IMR-90 (cell line): Measurements from ENCODE around the gene ACVRL1. TPM values are rescaled to one million over a fixed set of nuclear protein-coding genes. Genes with fewer than 3 reads are reported as not detected.

ENCODE experiments used
- ATAC-seq: fragments of 200-7000 bp; cut with Tn5 transposase; 2 replicates; pipeline ENCODE4 v1.9.1; 2020; ENCODE audit warnings: low read depth, mild to moderate bottlenecking, moderate library complexity
- BruUV-seq: library from RNA; stranded (reverse); fragments of 400-500 nt; replicated peaks from 2 replicates; lab custom pipeline; 2021; lab: Mats Ljungman, UMichigan
- CTCF ChIA-PET: fragments of 300-600 bp; formaldehyde crosslinking; extraction: SDS; loops from one replicate; lab custom pipeline; 2021; ENCODE audit warnings: antibody characterized with exemption; lab: Yijun Ruan, JAX
- POLR2A ChIA-PET: fragments of 300-600 bp; sonication (Branson Sonifier 250); formaldehyde crosslinking; loops from one replicate; lab custom pipeline; 2022; ENCODE audit warnings: antibody characterized with exemption; ENCODE audit not compliant: unreplicated experiment; lab: Charles Lee
- DNase-seq: peaks from one replicate; pipeline ENCODE4 v3.0.0; 2013
- H2AFZ ChIP-seq: replicated peaks from 2 replicates; pipeline ENCODE3; 2013; ENCODE audit warnings: low read length, mild to moderate bottlenecking; ENCODE audit not compliant: poor library complexity
- H2AK5ac ChIP-seq: 2 replicates; pipeline ENCODE4 v1.6.1; 2013; ENCODE audit warnings: low read depth, low read length, inconsistent platforms
- H2AK9ac ChIP-seq: replicated peaks from 2 replicates; pipeline ENCODE3; 2013; ENCODE audit warnings: mild to moderate bottlenecking, low read depth, low read length, moderate library complexity; ENCODE audit not compliant: poor library complexity
- H2BK120ac ChIP-seq: 2 replicates; pipeline ENCODE4 v1.6.1; 2013; ENCODE audit warnings: low read depth, low read length, inconsistent platforms
- H2BK15ac ChIP-seq: 3 replicates; pipeline ENCODE4 v1.6.1; 2013; ENCODE audit warnings: low read depth, low read length, inconsistent platforms
- H2BK20ac ChIP-seq: 2 replicates; pipeline ENCODE4 v1.6.1; 2013; ENCODE audit warnings: low read depth, mild to moderate bottlenecking, inconsistent platforms, low read length, moderate library complexity
- H2BK5ac ChIP-seq: 2 replicates; pipeline ENCODE4 v1.6.1; 2013; ENCODE audit warnings: mild to moderate bottlenecking, low read depth, low read length, inconsistent platforms; ENCODE audit not compliant: poor library complexity, severe bottlenecking
- H3K14ac ChIP-seq: replicated peaks from 2 replicates; pipeline ENCODE4 v1.6.1; 2013; ENCODE audit warnings: low read depth, low read length, inconsistent platforms
- H3K18ac ChIP-seq: 2 replicates; pipeline ENCODE4 v1.6.1; 2013; ENCODE audit warnings: low read depth, low read length, control low read depth
- H3K23ac ChIP-seq: 2 replicates; pipeline ENCODE4 v1.6.1; 2013; ENCODE audit warnings: low read depth, low read length, inconsistent platforms
- H3K27ac ChIP-seq: 2 replicates; pipeline ENCODE4 v1.5.1; 2013; ENCODE audit warnings: mild to moderate bottlenecking, control low read depth, low read length; ENCODE audit not compliant: insufficient read depth
- H3K27me3 ChIP-seq: 2 replicates; pipeline ENCODE4 v1.6.1; 2013; ENCODE audit warnings: low read length; ENCODE audit not compliant: control insufficient read depth, insufficient read depth
- H3K36me3 ChIP-seq: 2 replicates; pipeline ENCODE4 v1.6.1; 2013; ENCODE audit warnings: low read length, mixed read lengths; ENCODE audit not compliant: control insufficient read depth, insufficient read depth
- H3K4ac ChIP-seq: 2 replicates; pipeline ENCODE4 v1.6.1; 2013; ENCODE audit warnings: low read depth, low read length, inconsistent platforms
- H3K4me1 ChIP-seq: 2 replicates; pipeline ENCODE4 v1.6.1; 2013; ENCODE audit warnings: low read length, mixed read lengths; ENCODE audit not compliant: control insufficient read depth, insufficient read depth
- H3K4me2 ChIP-seq: 2 replicates; pipeline ENCODE4 v1.6.1; 2013; ENCODE audit warnings: low read depth, mild to moderate bottlenecking, control low read depth, low read length, moderate library complexity
- H3K4me3 ChIP-seq: 2 replicates; pipeline ENCODE4 v1.5.1; 2013; ENCODE audit warnings: low read depth, mild to moderate bottlenecking, control low read depth, low read length, moderate library complexity; ENCODE audit not compliant: insufficient read depth
- H3K56ac ChIP-seq: 2 replicates; pipeline ENCODE4 v1.6.1; 2013; ENCODE audit warnings: low read length, inconsistent platforms; ENCODE audit not compliant: insufficient read depth; ENCODE audit errors: extremely low read depth
- H3K79me1 ChIP-seq, 2 experiments: 2 replicates each; pipeline ENCODE4 v1.6.1; 2013; ENCODE audit warnings: low read length in 2 of 2, inconsistent platforms in 1 of 2, low read depth in 1 of 2
- H3K9ac ChIP-seq: 2 replicates; pipeline ENCODE4 v1.6.1; 2013; ENCODE audit warnings: low read depth, low read length, control low read depth
- H3K9me1 ChIP-seq: 2 replicates; pipeline ENCODE4 v1.6.1; 2013; ENCODE audit warnings: low read length, inconsistent platforms; ENCODE audit not compliant: insufficient read depth
- H3K9me3 ChIP-seq: 2 replicates; pipeline ENCODE4 v1.6.1; 2013; ENCODE audit warnings: low read length; ENCODE audit not compliant: control insufficient read depth, insufficient read depth
- H4K20me1 ChIP-seq: 2 replicates; pipeline ENCODE4 v1.6.1; 2013; ENCODE audit warnings: low read length, inconsistent platforms; ENCODE audit not compliant: insufficient read depth
- H4K5ac ChIP-seq: 2 replicates; pipeline ENCODE4 v1.6.1; 2013; ENCODE audit warnings: mild to moderate bottlenecking, low read depth, low read length, control low read depth
- H4K8ac ChIP-seq, 2 experiments: 2 replicates each; pipeline ENCODE4 v1.6.1; 2013; ENCODE audit warnings: low read depth in 2 of 2, low read length in 2 of 2, control low read depth in 1 of 2, inconsistent platforms in 1 of 2
- H4K91ac ChIP-seq: 2 replicates; pipeline ENCODE4 v1.6.1; 2013; ENCODE audit warnings: low read depth, low read length, inconsistent platforms; ENCODE audit not compliant: insufficient read depth
- CHD1 ChIP-seq: IDR thresholded peaks from 2 replicates; pipeline ENCODE4 v1.6.1; 2012; ENCODE audit warnings: low read depth, low read length, improper control_type of control experiment
- CTCF ChIP-seq: conservative IDR thresholded peaks from 2 replicates; pipeline ENCODE4 v1.5.1; 2012; ENCODE audit warnings: mild to moderate bottlenecking, low read depth, low read length, improper control_type of control experiment
- FOS ChIP-seq: fragments of 150-350 bp; IDR thresholded peaks from 2 replicates; pipeline ENCODE4 v1.6.1; 2016; ENCODE audit warnings: low read depth, low read length
- MAZ ChIP-seq: IDR thresholded peaks from 2 replicates; pipeline ENCODE4 v1.6.1; 2012; ENCODE audit warnings: low read depth, mild to moderate bottlenecking, low read length, improper control_type of control experiment, moderate library complexity, borderline replicate concordance
- POLR2A ChIP-seq: IDR thresholded peaks from 2 replicates; pipeline ENCODE4 v1.6.1; 2012; ENCODE audit warnings: mild to moderate bottlenecking, low read depth, low read length
- RAD21 ChIP-seq: IDR thresholded peaks from 2 replicates; pipeline ENCODE4 v1.6.1; 2012; ENCODE audit warnings: low read length, improper control_type of control experiment
- RCOR1 ChIP-seq: IDR thresholded peaks from 2 replicates; pipeline ENCODE4 v1.6.1; 2012; ENCODE audit warnings: mild to moderate bottlenecking, low read length, improper control_type of control experiment; ENCODE audit not compliant: insufficient replicate concordance
- RFX5 ChIP-seq: IDR thresholded peaks from 2 replicates; pipeline ENCODE4 v1.8.0; 2012; ENCODE audit warnings: low read depth, mild to moderate bottlenecking, low read length, moderate library complexity
- WGBS, 2 experiments: methylation state at CpG; one replicate each; pipeline versions ENCODE4 v1.1.5 to v1.1.7; 2013; ENCODE audit warnings: missing lambda C conversion rate in 2 of 2; ENCODE audit not compliant: insufficient read length in 1 of 2; ENCODE audit errors: extremely low coverage in 2 of 2; 5-methylcytosine and 5-hydroxymethylcytosine counted together
- dilution Hi-C: fragments of 300-500 bp; cut with HindIII; formaldehyde crosslinking; loops from one replicate; pipeline ENCODE4 v1.14.3; 2018; ENCODE audit warnings: low sequenced_read_pairs; ENCODE audit not compliant: unreplicated experiment
- in situ Hi-C: fragments of 300-500 bp; cut with MboI; formaldehyde crosslinking; loops from 3 replicates; pipeline ENCODE4 v1.14.3; 2019; ENCODE audit warnings: low sequenced_read_pairs, inconsistent platforms, mixed read lengths
- intact Hi-C: fragments of 100-400 bp; cut with micrococcal nuclease; formaldehyde crosslinking; loops from 2 replicates; pipeline ENCODE4 v1.10.0; 2022
- polyA plus RNA-seq, 3 experiments: library from polyadenylated mRNA; depleted of rRNA; stranded (reverse); fragments of >200 nt; gene quantifications; 2 replicates each; pipeline ENCODE4 v1.2.3, GENCODE V29; 2012; ENCODE audit warnings: low replicate concordance in 1 of 3
- total RNA-seq: library from RNA; depleted of rRNA; stranded (reverse); fragments of >200 nt; gene quantifications from 2 replicates; pipeline ENCODE4 v1.2.3, GENCODE V29; 2012

The ACVRL1 gene
- total and polyA plus RNA-seq, 2 of the 4 experiments (the other 2 are of a cell fraction) = 6.4 to 7.5 TPM

GRCh38 chr12:51893786-51894185, 13.5 kb upstream of the ACVRL1 start:
- POLR2A ChIA-PET = no interaction called here
- Histone ChIP-seq H4K20me1 (no peaks in the 10 kb centered on the region), H3K9me1 (peaks cover 15% of the 10 kb centered on the region; the same call in 1 of the 2 replicates), H3K23ac (no peak overlapping the region), H2BK120ac (no peak overlapping the region), H3K27me3 (no peaks in the 10 kb centered on the region), H2BK5ac (no peak overlapping the region), H3K14ac (no peak overlapping the region), H3K4ac (no peak overlapping the region), H3K36me3 (no peaks in the 10 kb centered on the region), H3K4me3 (no peak overlapping the region), H2AK9ac (no peak overlapping the region), H3K79me1 (no peaks in the 10 kb centered on the region), H2BK20ac (no peak overlapping the region), H3K9ac (no peak overlapping the region), H4K8ac (no peak overlapping the region), H3K18ac (no peak overlapping the region), H3K56ac (no peak overlapping the region), H3K4me1 (peaks cover 7% of the 10 kb centered on the region; the same call in 1 of the 2 replicates), H3K9me3 (no peaks in the 10 kb centered on the region), H2BK15ac (no peak overlapping the region), H3K4me2 (no peak overlapping the region), H4K5ac (no peak overlapping the region), H2AK5ac (no peak overlapping the region), H4K91ac (no peak overlapping the region), H2AFZ (no peak overlapping the region), H3K27ac (no peak overlapping the region)
- intact Hi-C loops (loop anchor here (5.0 kb wide), 1 partner anchor 129 kb away; no protein-coding TSS in a partner anchor), dilution Hi-C loops (no loop called here), in situ Hi-C loops (loop anchor here (5.0 kb wide), 1 partner anchor 84 kb away; no protein-coding TSS in a partner anchor)
- WGBS, 2 experiments = no CpG with 5 or more reads among the region's 6 CpGs
- DNase-seq = no peak
- ATAC-seq = no peak
- TF ChIP-seq RCOR1 (no peak), CHD1 (no peak), CTCF (no peak), RFX5 (no peak), FOS (no peak), RAD21 (no peak), MAZ (no peak), POLR2A (no peak)
- BruUV-seq = no TSS peak
- CTCF ChIA-PET = interaction anchor here (0.8 to 2.1 kb wide), 7 partner anchors 8 to 128 kb away, joined by 3 to 8 read pairs (median 4); no protein-coding TSS in a partner anchor
